OCI-LY3 (cell line): ENCODE data around the gene GDPD2.

Source experiments
- EZH2phosphoT487 ChIP-seq: fragments of 200-600 bp; shearing (Covaris generic); IDR thresholded peaks from 2 replicates; pipeline ENCODE4 v1.6.1; 2018; ENCODE audit warnings: antibody characterized with exemption, mixed run types, low read depth
- TF ChIP-seq, protein P1 (sequence below): fragments of 200-600, 300-600 bp; sonication (generic); IDR thresholded peaks from 2 replicates; pipeline ENCODE4 v1.5.1; 2014; ENCODE audit warnings: antibody characterized with exemption, low read length, low read depth

DNA sequence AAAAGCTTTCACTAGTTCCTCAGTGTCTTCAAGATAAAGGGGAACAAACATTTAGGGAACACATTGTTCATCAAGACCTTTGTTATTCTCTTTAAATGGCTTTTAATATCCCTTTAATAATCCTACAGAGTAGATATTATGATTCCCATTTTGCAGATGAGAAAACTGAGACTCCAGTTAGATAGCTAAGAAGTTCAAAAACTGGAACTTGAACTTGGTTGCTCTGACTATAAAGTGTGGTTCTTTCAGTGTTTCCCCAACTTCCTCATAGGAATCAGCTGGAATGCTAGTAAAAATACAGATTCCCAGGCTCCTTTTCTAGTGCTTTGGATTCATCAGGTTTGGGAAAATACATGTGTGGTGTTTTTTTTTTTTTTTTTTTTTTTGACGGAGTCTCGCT is 59.2 kb downstream of the GDPD2 start:
- TF ChIP-seq, protein P1, sequence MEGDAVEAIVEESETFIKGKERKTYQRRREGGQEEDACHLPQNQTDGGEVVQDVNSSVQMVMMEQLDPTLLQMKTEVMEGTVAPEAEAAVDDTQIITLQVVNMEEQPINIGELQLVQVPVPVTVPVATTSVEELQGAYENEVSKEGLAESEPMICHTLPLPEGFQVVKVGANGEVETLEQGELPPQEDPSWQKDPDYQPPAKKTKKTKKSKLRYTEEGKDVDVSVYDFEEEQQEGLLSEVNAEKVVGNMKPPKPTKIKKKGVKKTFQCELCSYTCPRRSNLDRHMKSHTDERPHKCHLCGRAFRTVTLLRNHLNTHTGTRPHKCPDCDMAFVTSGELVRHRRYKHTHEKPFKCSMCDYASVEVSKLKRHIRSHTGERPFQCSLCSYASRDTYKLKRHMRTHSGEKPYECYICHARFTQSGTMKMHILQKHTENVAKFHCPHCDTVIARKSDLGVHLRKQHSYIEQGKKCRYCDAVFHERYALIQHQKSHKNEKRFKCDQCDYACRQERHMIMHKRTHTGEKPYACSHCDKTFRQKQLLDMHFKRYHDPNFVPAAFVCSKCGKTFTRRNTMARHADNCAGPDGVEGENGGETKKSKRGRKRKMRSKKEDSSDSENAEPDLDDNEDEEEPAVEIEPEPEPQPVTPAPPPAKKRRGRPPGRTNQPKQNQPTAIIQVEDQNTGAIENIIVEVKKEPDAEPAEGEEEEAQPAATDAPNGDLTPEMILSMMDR, result no peak
- no peak for TF ChIP-seq EZH2phosphoT487
